HepG2 (cell line): ENCODE measurements around the gene ANAPC5.

ENCODE experiments used
- ZBTB20 ChIP-seq: sonication (generic); formaldehyde crosslinking; IDR thresholded peaks from 2 replicates; pipeline ENCODE4 v1.8.1; 2023; ENCODE audit warnings: missing genetic modification reagents, low read depth, mild to moderate bottlenecking, borderline replicate concordance
- ZZZ3 ChIP-seq: sonication (generic); formaldehyde crosslinking; IDR thresholded peaks from 2 replicates; pipeline ENCODE4 v1.4.0; 2020; ENCODE audit warnings: missing genetic modification reagents, mild to moderate bottlenecking, borderline replicate concordance

GRCh38 chr12:121333747-121334146, 18.5 kb downstream of the ANAPC5 start:
- TF ChIP-seq ZZZ3 (no peak), ZBTB20 (no peak)
